Measurements from ENCODE around the gene TRAK2. TPM values are rescaled to one million over a fixed set of nuclear protein-coding genes. Genes with fewer than 3 reads are reported as not detected.

The TRAK2 gene
- polyA plus RNA-seq, 1 of the 3 experiments (the other 2 are of a cell fraction), result 10.4 TPM

DNA sequence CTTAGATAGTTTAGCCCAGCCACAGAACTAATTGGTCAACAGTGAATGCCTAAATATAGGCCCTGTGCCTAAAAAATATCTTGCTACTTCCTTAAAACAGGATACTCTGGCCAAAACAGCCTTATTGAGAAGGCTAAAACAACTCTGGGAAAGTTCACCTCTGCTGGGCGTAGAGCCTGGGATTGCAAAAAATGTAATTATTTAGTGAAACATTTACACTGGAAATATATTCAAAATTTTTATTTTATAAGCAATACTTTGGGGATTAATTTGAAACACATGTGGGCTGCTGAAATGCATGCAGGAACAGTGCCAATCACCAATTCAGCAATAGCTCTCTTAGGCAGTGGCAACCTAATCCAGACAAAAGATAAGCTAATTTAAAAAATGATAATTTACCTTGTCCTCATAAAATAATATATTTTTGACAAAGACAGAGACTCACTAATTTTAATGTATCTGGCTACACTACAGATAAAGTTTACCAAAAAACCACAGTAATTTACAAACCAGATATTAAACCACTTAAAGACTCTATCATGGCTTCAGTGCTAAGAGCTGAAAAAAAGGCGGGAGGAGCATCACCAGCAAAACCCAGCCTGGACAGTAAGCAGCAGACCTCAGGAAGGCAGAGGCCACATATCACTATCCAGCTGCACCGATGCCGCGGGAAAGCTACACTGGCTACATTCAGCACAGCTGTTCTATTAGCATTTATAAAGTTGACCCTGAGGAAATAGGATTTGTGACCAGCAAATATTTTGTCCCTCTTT, 18.5 kb downstream of the TRAK2 start:
- no peaks in the 10 kb centered on the region for H3K9me2 ChIP-seq
- POLR2A ChIA-PET, result interaction anchor here (0.9 kb wide), 1 partner anchor 18 kb away, joined by 4 read pairs; the partner anchor contains the start of genes STRADB and TRAK2
- H4K20me1 ChIP-seq (ENCODE audit: insufficient read depth), result peaks cover 3% of the 10 kb centered on the region; the same call in 1 of the 2 replicates
- no peaks in the 10 kb centered on the region for H3K36me3 ChIP-seq (replicated peaks in 1 of 2; ENCODE audit: control insufficient read depth in 1 of 2, insufficient read depth in 2 of 2, low read length in 1 of 2)
- H3K27ac ChIP-seq (ENCODE audit: low read depth in 2 of 2, low read length in 1 of 2), result peak overlapping the region; percentile 94 to 97
- H3K4me3 ChIP-seq (ENCODE audit: low read depth in 2 of 2, low read length in 1 of 2), result peak overlapping the region in 1 of 2 experiments; percentile 30; a peak in 3 of 4 replicates
- peak; percentile 80 for DNase-seq
- peaks cover 30% of the 10 kb centered on the region for H3F3A ChIP-seq (replicated peaks; ENCODE audit: insufficient read depth)
- CTCF ChIA-PET, result interaction anchor here (0.9 to 1.3 kb wide), 2 partner anchors 28 to 39 kb away, joined by 3 read pairs; no protein-coding TSS in a partner anchor
- H3K9ac ChIP-seq, result peak overlapping the region; percentile 66; the same call in 1 of the 2 replicates
- peaks cover 83% of the 10 kb centered on the region for H3K79me2 ChIP-seq (ENCODE audit: insufficient read depth)
- H3K27me3 ChIP-seq (ENCODE audit: insufficient read depth), result no peaks in the 10 kb centered on the region
- TF ChIP-seq NFIC (IDR thresholded peaks at IDR 0.05; ENCODE audit: borderline replicate concordance) (peak; percentile 59; the same call in 1 of the 2 replicates), ZBTB33 (IDR thresholded peaks at IDR 0.05; ENCODE audit: borderline replicate concordance, low read depth) (no peak), NRF1 (IDR thresholded peaks at IDR 0.05; ENCODE audit: low read depth, low read length) (no peak), EP300 (IDR thresholded peaks at IDR 0.05; ENCODE audit: borderline replicate concordance in 1 of 2, low read depth in 1 of 2, low read length in 1 of 2) (peak; percentile 16 to 80; a peak in 3 of 4 replicates), GATA2 (CRISPR knock-in tag; IDR thresholded peaks at IDR 0.05) (peak; percentile 79), POLR2AphosphoS5 (IDR thresholded peaks at IDR 0.05; ENCODE audit: low read depth, low read length) (peak; percentile 66; the same call in 1 of the 2 replicates), RAD21 (IDR thresholded peaks at IDR 0.05; ENCODE audit: low read length) (peak; percentile 6; the same call in 1 of the 2 replicates), TCF12 (IDR thresholded peaks at IDR 0.05) (peak; percentile 85), RCOR1 (IDR thresholded peaks at IDR 0.05; ENCODE audit: low read length) (peak; percentile 39; the same call in 1 of the 2 replicates), IRF3 (IDR thresholded peaks at IDR 0.05; ENCODE audit: low read depth, low read length) (no peak), FOXJ3 (CRISPR knock-in tag; IDR thresholded peaks at IDR 0.05) (peak; percentile 78)
- TF ChIP-seq, protein P1, sequence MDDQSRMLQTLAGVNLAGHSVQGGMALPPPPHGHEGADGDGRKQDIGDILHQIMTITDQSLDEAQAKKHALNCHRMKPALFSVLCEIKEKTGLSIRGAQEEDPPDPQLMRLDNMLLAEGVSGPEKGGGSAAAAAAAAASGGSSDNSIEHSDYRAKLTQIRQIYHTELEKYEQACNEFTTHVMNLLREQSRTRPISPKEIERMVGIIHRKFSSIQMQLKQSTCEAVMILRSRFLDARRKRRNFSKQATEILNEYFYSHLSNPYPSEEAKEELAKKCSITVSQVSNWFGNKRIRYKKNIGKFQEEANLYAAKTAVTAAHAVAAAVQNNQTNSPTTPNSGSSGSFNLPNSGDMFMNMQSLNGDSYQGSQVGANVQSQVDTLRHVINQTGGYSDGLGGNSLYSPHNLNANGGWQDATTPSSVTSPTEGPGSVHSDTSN (IDR thresholded peaks at IDR 0.05), result peak; percentile 33
- H2AFZ ChIP-seq (ENCODE audit: low read depth), result peak overlapping the region; percentile 4; the same call in 1 of the 2 replicates
- H3K4me1 ChIP-seq (ENCODE audit: control insufficient read depth in 1 of 2, insufficient read depth in 2 of 2, low read depth in 1 of 2, low read length in 1 of 2), result peaks cover 22 to 32% of the 10 kb centered on the region in 2 experiments
- WGBS (ENCODE audit: low lambda C conversion rate), result 24% methylated on average over 5 of the region's 5 CpGs
- H3K4me2 ChIP-seq, result peak overlapping the region; percentile 78
- H3K9me3 ChIP-seq, result no peaks in the 10 kb centered on the region; the same call in 1 of the 2 replicates
